ENCODE measurements around the gene GCN1.
"Not testable (repeated sequence)": the region's sequence is repeated elsewhere in the genome, so short reads cannot be mapped to it uniquely, and the experiment has no call there.

The GCN1 gene

GRCh38 chr12:120194534-120195395, at the start of gene GCN1:
Gene GCN1 (minus strand): TSS chr12:120194715. CDS start chr12:120194697, 18 bp downstream.
- peak; percentile 61 for DNase-seq (ENCODE audit: low read depth)

DNA sequence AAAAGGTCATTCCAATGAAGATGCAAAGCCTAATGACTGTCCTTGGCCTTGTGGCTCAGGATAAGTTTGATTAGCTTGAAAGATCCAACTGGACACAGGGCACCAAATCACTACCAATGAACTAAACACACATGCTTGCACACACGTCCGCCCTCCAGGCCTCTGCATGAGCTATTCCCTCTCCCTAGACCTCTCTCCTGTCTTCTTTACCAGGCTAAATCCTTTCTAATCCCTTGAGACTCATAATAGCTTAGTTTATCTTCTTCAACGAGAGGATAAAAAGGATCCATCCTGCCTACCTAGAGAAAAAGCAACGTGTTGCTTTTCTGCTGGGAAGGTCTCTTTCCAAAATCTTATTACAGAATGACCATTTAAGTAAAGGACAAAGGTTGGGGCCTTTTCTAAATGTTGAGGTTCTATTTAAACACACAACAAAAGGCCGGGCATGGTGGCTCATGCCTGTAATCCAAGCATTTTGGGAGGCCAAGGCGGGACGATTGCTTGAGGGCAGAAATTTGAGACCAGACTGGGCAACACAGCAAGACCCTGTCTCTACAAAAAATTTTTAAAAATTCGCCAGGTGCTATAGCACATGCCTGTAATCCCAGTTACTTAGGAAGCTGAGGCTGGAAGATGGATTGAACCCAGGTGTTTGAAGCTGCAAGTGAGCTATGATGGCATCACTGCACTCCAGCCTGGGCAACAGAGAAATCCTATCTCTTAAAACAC, 48.6 kb upstream of the GCN1 start:
- no peak for DNase-seq (ENCODE audit: low read depth)

DNA sequence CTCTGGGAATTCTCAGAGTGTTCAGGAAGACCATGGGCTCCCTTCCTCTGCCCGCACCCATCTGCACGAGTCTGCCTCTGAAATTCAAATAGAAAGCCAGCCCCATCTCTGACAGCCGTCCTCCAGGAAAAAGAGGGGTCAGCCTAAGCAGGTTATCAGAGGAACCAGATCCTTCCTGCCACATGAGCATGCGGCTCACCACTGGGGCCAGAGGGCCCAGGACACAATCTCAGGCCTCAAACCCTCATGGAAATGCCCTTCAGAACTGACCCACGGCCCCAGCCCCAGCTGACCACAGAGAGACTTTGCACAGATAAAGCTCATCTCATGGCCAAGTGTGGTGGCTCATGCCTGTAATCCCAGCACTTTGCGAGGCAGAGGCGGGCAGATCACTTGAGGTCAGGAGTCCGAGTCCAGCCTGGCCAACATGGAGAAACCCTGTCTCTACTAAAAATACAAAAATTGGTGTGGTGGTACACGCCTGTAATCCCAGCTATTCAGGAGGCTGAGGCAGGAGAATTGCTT, 47.8 kb upstream of the GCN1 start:
- no peak for DNase-seq (ENCODE audit: low read depth)

GRCh38 chr12:120241561-120242274, 47.2 kb upstream of the GCN1 start:
- no peak for DNase-seq (ENCODE audit: low read depth)

GRCh38 chr12:120240495-120240833, 45.9 kb upstream of the GCN1 start:
- no peak for DNase-seq (ENCODE audit: low read depth)

GRCh38 chr12:120239776-120240494, 45.4 kb upstream of the GCN1 start:
- DNase-seq (ENCODE audit: low read depth) = no peak

- no peak for DNase-seq (ENCODE audit: low read depth)
Measured at GRCh38 chr12:120238839-120239445, 44.4 kb upstream of the GCN1 start.

- DNase-seq (ENCODE audit: low read depth) = no peak
Measured at GRCh38 chr12:120238217-120238616, 43.7 kb upstream of the GCN1 start.

DNA sequence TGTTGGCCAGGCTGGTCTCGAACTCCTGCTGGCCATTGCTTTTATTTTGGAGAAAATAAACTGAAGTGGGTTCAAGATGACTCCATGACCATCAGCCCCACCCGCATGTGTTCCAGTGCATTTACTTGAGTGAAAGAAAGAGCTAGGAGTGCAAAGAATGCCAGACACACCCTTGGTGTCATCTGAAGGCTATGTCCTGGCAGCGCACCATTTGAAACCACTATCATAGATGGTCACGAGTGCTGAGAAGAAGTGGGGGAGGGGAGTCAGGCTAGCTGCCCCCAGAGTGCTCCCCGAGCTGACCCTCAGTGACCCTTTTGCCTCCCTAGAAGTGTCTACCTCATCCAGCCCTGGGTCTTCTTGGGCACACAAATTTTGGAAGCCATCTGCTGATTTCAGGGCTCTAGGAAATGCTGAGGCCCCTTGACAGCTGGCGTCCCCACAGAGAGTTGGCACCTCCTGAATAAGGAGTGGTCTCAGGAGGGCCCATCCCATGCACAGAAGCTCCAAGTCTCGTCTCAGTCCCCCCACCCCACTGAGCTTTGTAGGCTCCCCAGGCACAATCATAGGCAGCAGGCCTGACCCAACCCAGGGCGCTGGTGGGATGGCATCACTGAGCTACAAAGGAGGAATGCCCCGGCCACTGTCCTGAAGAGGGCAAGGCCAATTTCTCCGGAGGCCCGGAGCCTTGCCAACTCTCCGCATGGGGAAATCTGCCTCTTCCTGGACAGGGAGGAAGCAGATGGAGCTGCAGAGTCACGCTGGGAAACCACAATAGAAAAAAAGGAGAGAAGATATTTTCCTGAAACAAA, 43.1 kb upstream of the GCN1 start:
- DNase-seq (ENCODE audit: low read depth) = peak; percentile 70

DNA sequence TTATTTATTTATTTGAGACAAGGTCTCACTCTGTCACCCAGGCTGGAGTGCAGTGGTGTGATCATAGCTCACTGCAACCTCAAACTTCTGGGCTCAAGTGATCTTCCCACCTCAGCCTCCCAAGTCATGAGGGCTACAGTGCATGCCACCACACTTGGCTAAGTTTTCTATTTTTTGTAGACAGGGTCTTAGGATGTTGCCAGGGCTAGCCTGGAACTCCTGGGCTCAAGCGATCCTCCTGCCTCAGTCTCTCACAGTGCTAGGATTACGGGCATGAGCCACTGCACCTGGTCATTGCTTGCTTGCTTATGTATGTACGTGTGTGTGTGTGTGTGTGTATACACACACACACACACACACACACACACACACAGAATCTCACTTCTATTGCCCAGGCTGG, 42.3 kb upstream of the GCN1 start:
- DNase-seq (ENCODE audit: low read depth) = not testable (repeated sequence)

DNA sequence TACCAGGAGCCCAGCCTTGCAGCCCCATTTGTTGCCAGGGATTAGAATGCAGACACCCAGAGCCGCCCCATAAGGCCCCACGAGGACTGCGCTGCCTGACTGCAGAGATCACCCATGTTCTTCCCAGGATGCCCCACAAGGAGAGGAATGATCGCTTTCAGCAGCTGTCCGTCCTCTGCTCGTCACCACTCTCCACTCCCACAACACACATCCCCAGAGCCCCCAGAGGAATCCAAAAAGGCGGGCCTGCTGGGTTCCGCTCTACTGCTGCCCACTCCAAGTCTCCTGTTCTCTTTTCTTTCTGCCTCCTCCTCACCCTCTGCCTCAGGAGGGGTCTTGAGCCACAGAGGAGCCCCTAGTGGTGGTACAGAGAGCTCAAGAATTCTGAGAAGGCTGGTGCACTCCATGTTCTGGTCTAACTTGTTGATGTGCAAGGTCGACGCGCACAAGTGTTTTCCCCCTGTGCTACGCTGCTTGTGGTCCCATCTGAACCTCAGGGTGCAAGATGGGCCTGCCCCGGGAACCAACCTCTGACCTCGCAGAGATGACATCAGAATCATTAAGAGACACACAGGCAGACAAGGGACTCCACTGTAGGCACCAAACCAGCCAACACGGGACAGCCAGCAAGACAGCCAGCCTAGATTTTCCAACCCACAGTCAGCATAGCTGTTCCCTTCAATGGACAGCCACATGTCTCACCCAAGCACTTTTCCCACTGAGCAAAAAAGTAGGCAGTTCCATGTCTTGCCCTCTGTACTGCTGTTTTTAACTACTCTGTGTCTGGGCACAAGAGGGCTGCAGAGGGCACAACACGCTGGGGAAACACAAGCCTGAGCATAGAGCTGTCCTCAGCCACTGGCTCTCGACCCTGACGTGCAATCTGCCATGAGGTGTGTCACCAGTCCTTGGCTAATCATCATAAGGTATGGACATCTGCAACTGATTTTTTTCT, 41.1 kb upstream of the GCN1 start:
- DNase-seq (ENCODE audit: low read depth) = no peak

- peak; percentile 92 for DNase-seq (ENCODE audit: low read depth)
Measured at GRCh38 chr12:120234643-120235368, 40.3 kb upstream of the GCN1 start.

GRCh38 chr12:120231316-120232011, 36.9 kb upstream of the GCN1 start:
- peak; percentile 54 for DNase-seq (ENCODE audit: low read depth)

DNA sequence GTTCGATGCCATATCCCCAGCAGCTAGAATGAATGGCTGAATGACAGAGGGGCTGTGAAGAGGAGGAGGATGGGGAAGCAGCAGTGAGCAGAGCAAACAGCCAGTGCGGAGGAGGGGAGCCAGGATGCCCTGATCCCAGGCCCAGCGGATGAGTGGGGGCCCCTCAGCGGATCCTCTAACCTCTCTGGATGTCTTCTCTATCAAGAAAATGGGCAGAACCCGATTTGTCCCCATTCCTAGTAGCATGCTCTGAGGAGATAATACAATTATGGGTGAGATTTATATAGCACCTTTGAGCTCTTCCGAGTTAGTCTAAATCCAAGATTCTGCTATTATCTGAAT, 36.4 kb upstream of the GCN1 start:
- DNase-seq (ENCODE audit: low read depth) = no peak

DNA sequence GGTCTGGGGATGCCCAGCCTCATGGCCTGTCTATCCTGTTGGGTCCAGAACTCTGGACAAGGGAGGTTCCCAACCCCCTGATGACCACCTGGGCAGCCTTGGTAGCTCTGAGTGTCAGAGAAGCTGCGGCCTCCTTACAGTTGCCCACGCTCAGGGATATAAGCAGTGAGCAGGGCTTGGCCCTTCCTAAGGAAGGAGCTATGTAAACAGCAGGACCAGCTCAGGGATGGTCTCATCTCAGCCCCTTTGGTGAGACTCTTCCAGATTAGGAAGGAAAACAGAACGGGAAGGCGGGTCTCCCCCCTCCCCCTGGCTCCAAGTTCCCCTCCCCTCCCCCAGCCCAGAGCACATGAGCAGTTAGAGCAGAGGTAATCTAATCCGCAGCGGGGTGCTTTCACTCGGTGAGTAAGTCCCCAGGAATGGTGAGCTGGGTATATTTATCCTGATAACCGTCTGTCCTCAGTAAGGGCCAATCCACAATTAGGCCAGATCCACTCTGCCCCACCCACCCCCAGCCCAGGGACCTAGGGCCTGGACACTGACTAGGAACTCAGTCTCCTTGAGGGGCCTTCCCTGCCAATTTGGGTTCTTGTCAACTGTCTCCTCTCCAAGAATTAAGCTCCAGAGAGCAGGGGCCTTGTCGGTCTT, 35.9 kb upstream of the GCN1 start:
- peak; percentile 96 for DNase-seq (ENCODE audit: low read depth)

DNA sequence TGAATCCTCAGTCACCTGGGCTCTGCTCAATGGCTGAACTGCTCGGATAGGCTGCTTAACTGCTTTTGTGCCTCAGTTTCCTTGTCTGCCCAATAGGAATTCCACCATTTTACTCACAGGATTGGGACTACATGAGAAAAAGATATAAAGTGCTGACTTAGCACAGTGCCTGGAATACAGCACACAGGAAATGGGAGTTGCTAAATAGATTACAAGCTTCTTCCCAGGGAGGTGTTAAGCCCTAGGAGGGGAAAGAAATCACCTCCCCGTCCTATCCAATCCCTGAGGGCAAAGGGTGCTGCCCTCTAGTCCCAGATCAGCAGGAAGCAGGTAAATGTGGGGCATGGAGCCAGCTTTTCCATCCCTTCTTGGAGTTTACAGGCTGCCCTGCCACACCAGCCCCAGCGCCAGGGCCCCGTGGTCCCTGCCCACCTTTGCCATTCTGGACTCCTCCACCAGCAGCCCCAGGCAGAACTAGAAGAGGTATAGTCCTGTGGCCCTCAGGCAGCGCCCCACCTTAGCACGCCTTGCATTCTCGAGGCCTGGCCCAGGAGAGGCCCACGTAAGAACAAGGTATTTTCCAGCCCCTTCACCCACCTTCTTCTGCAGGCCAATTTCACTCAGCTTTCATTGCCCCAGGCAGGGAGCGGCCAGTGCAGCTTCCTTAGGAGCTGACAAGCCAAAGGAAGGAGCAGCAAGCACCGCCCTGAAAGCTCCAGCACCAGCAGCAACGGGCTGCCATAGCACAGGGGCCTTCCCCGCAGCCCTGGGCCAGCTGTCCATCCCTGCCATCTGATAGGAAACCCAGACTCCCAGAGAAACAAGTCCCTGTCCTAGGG, 35.2 kb upstream of the GCN1 start:
- DNase-seq (ENCODE audit: low read depth) = no peak

DNA sequence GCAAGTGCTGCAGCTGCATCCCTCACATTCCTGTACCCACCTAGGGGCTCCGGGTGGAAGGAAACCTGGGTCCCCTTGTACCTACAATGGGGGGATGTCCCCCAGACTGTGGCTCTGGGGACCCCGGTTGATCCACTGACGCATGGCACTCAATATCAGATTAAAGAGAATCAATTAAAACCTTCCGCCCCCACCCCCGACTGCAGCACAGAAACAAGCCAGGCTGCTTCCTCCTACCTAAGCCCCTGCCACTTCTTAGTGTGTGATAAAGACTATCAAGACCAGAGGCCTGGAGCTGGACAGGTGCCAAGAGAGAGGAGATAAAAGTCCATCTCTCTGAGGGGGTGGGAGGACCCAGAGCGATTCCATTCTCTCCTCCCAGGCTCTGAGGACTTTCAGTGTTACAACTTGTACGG, 34.6 kb upstream of the GCN1 start:
- DNase-seq (ENCODE audit: low read depth) = no peak

Data from fibroblast of the conjunctiva (primary cell).